Measurements from ENCODE around the gene PLA2G2E.

GRCh38 chr1:19921310-19921709 is 2.1 kb downstream of the PLA2G2E start:
- TF ChIP-seq, protein P1, sequence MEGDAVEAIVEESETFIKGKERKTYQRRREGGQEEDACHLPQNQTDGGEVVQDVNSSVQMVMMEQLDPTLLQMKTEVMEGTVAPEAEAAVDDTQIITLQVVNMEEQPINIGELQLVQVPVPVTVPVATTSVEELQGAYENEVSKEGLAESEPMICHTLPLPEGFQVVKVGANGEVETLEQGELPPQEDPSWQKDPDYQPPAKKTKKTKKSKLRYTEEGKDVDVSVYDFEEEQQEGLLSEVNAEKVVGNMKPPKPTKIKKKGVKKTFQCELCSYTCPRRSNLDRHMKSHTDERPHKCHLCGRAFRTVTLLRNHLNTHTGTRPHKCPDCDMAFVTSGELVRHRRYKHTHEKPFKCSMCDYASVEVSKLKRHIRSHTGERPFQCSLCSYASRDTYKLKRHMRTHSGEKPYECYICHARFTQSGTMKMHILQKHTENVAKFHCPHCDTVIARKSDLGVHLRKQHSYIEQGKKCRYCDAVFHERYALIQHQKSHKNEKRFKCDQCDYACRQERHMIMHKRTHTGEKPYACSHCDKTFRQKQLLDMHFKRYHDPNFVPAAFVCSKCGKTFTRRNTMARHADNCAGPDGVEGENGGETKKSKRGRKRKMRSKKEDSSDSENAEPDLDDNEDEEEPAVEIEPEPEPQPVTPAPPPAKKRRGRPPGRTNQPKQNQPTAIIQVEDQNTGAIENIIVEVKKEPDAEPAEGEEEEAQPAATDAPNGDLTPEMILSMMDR (IDR thresholded peaks at IDR 0.05 in 8 of 11, conservative IDR thresholded peaks at IDR 0.05 in 3 of 11) = no peak
- TF ChIP-seq POLR2A (IDR thresholded peaks at IDR 0.05) (no peak), POLR2AphosphoS5 (IDR thresholded peaks at IDR 0.05) (no peak)

Measured in spleen (tissue), 7 donors.